Skin epidermis (tissue), 12 donors: ENCODE results near the gene CA10.

Experiments
- H3K27ac ChIP-seq, 21 experiments: fragments of 200-600 bp; sonication (generic) in 11 of 21; one replicate each; pipeline ENCODE4 v1.5.0; 2020; ENCODE audit warnings: mild to moderate bottlenecking in 3 of 21, inconsistent platforms in 2 of 21, moderate library complexity in 2 of 21
- H3K4me3 ChIP-seq, 7 experiments: fragments of 200-600 bp; sonication (generic) in 2 of 7; one replicate each; pipeline ENCODE4 v1.5.0; 2020; ENCODE audit warnings: inconsistent platforms in 2 of 7, mild to moderate bottlenecking in 2 of 7, moderate library complexity in 1 of 7

The CA10 gene

GRCh38 chr17:52158450-52159042, at the start of gene CA10:
TSS of gene CA10 (minus strand) at chr17:52158714.
- Histone ChIP-seq H3K4me3 (no peak within 1 kb of the TSS), H3K27ac (no peak within 1 kb of the TSS)

DNA sequence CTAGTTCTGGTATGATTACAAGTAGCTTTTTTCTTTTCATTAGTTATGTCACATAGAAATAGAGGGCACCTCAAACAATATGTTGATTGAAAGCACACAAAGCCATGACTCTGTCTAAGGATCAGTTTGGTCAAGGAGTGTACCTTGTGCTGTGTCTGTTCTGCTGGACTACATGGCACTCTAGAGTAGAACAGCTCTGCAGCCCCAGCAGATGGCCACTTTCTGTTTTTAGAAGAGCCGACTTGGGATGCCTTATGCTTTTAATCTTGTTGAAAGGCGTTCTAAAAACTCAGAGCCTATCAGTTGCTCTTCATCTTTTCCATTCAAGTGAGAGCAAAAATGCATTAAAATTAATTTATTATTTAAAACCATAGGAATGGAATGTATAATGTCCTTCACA, 49.3 kb upstream of the CA10 start:
- Histone ChIP-seq H3K4me3 (no peak overlapping the region), H3K27ac (no peak overlapping the region)

DNA sequence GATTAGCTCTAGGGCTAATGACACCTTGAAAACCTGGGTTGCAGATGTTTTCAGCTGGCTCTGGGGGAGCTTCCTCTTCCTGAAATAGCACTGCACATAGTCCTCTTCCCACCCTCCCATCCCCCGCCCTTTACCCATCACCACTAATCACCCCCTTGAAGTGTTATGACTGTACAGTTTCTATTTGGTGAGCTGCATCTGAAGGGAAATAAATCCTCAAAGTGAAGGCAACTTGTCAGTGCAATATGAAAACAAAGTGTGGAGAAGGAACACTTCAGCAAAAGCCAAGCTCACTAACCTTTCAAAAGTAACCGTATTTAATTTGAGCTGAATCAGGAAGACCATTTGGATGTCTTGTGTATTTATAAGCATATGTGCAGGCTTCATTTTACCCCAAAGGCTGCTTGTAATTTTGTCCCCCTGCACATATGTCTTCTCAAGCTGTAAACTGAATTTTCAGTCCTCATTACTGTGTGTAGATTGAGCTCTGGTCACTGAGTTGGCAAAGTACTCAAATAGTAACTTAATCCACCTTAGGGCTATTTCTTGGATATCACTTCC, 44.1 kb upstream of the CA10 start:
- Histone ChIP-seq H3K4me3 (no peak overlapping the region), H3K27ac (no peak overlapping the region)

DNA sequence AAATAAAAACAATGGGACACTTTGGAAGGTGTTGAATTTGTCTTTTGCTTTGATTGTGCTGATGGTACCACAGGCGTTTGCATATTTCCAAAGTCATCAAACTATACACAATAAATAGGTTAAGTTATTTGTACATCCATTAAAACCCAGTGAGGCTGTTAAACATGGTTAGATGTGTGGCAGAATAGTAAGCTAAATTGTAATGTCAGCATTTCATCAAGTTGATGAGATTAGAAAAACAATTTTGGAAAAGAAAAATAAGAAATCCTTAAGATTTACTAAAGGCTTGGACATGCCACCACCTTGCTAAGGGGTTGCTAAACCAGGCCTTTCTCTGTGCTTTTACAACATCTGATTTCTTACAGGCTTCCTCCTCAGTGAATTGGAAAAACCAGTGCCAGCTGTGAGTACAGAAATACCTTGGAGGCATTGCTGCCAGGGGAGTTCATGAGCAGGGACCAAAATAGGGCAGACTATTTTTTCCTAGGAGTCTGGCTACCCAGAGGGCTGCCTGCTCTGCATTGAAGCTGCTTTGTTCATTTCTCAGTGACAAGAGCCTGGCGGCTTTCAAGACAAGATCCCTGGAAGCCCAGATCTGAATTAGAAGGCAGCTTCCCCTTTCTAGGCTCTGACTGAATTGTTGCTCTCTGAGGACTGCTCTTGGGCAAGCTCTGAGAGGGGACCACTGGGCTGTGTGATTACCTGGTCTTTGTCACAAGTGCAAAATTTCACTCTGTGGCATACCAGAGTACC, 43.4 kb upstream of the CA10 start:
- Histone ChIP-seq H3K4me3 (no peak overlapping the region), H3K27ac (no peak overlapping the region)

DNA sequence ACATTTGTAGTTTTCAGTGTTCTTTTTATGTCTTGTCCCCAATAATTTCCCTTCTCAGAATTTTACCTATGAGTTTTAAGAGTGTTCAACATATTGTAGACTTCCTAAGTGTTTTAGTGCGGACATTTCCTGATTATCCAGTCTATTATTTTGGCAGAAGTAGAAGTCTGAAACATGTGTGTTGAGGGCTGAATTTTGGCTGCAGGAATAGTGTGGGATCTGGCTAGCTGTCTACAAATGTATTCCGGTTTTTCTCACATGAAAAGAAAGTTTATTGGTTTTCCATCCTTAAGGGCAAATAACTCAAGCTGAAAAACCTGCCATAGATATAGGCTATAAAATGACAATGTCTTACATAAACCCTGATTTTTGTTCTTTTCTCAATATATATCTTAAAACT, 33.0 kb upstream of the CA10 start:
- H3K27ac ChIP-seq: no peak overlapping the region

DNA sequence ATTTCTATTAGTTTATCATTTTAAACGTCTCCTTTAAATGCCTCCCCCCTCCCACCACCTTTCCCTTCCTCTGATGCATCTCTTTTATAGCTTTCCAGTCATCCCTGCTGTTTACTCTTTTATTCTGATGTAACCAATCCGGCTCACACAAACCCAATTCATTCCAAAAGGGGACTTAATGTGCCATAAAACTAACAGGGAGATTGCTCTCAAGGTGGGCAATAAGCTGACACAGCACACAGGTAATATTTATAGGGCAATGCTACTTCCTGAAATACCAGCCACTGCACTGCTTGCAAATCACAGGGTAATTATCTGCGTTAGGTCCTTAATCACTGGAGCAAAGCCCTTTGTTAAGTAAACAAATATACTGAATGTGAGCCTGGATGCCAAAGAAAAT, 23.3 kb upstream of the CA10 start:
- H3K4me3 ChIP-seq: no peak overlapping the region
- no peak overlapping the region for H3K27ac ChIP-seq

More for the DNA sequence above, 33.0 kb upstream of the CA10 start:
- no peak overlapping the region for H3K4me3 ChIP-seq

DNA sequence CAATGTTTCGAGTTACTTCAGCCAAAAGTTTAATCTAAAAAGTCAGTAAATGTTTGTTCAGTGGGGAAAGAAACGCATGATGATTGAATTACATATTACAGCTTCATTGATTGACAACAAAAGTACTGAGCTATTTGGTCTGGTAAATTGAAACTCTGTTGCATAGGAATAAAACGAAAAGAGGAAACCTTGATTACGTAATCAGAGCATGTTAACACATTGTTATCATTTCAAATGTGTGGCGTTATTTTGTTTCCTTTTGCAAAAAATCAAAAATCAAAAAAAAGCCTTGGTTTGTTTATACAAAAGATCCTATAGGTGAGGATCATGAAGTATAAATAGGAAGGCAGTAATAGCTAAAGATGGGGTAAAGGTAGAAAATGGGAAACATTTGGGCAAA, 19.5 kb upstream of the CA10 start:
- H3K27ac ChIP-seq: no peak overlapping the region
- H3K4me3 ChIP-seq: no peak overlapping the region

DNA sequence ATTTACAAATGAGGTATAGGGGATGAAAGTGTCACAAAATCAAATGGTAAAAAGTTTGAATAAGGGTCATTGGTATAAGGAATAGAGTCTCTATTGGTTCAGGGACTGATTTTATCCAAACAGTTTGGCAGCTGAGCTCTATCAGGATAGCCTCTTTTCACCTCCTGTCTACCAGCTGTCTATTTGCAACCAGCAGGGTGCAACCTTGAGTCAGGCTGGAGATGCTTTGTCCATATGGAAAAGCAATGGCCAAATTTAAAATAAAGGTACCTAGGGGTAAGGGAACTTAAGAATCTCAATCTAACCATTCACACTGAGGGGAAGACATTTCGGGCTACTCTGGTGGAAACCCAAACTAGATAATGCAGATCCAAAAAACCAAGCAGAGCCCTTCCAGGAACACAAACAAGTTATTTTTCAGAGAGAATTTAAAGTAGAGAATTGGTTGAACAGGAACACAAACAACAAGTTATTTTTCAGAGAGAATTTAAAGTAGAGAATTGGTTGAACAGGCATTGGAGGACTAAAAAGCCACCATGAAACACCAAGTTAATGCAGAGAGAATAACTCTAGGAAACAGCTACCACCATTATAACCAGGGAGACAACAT, 12.6 kb upstream of the CA10 start:
- H3K4me3 ChIP-seq: no peak overlapping the region
- H3K27ac ChIP-seq: no peak overlapping the region

DNA sequence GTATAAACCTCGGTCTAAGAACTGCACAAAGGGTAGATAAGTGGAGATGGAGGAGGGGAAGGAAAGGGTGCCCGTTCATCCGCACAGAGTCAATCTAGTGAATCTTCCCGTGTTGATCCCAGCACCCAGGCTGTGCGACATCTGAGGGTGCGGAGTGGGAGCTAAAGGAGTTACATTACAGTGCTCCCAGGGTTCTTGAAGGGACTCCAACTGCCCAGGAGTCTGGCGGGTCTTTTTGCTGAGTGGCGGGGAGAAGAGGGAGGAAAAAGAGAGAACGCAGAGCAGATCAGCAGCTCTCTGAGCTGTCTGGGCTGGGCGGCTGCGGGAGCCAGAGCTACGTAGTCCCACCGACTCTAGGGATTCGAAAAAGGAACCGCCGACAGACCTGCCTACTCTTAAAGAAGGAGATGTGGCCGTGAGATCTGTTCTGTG, 1.6 kb upstream of the CA10 start:
- Histone ChIP-seq H3K4me3 (no peak overlapping the region), H3K27ac (no peak overlapping the region)

- Histone ChIP-seq H3K4me3 (no peak overlapping the region), H3K27ac (no peak overlapping the region)
Observed at GRCh38 chr17:52159246-52160135, 977 bp upstream of the CA10 start.

DNA sequence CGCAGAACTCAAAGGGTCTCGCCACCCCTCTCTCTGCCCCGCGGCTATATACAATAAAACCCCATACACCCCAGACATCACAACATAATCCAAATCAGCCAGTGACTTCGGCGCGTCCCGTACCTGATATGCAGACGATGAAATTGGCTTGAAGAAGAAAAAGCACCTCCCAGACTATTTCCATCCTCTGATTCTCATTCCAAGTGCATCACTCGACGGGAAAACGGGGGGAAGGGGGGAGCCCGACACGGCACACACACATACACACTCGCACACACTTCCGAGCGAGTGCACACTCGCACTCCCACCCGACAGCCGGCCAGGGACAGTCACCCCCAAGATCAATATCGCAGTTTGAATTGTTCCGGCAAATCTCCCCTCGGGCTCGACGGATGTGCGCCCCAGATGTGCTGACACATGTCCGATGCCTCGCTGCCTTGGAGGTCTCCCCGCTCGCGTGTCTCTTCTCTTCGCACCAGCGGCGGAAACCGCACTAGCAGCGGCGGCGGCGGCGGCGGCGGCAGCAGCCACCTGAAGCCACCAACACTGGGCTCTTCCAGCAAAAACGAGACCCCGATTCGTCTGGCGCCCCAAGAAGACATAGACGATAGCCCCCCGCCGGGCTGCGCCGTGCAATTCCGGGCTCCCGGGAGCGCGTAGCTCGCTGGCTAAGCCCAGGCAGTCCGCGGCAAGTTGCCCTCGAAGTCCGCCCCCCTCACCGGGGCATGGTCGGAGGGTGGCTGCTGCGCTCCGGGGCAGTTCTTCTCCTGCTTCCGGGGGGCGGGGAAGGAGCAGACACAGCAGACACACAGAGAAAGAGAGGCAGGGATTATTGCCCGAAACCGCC, 688 bp downstream of the CA10 start:
- Histone ChIP-seq H3K4me3 (no peak overlapping the region), H3K27ac (no peak overlapping the region)

DNA sequence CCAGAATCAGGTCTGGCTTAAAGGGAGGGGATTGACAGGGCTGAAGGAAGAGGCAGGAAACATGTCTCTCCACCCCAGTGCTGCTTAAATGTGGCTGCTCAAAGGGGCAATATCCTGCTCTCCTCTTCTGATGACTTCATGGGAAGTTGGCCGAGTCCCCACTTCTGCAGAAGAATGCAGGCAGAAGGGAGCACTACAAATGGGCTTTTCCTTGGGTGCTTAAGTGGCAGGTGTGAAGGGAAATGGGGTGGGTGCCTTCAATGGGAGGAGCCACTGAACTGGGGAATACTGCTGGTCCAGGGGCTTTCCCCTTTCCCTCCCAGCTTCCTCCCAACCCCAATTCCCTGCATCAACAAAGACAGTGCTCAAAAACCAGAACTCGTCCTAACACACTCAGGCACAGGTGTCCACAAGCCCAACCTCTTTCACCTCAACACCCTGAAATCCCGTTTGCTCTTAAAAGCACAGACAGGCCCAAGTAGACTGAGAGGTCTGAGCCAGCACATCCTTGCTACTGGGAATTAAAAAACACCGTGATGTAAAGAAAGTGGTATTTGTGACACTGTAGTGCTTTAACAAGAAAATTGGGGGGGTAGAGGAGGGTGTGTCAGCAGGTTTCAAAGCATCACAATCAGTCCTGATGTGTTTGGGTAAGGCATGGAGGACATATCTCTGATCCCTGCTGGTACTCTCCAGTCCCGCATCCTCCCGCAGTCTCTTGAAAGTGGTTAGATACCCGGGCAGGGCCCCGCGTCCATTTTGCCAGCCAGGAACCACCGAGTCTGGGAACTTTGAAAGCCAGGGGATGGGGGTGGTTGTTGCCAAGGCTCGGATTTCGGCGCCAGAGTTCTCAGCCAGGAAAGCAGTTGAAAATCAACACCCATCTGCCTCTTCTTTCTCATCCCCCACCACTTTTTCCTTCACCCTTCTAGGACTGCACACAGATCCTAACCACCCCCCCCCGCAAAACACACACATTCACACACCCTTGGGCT, 1.6 kb downstream of the CA10 start:
- Histone ChIP-seq H3K27ac (no peak overlapping the region), H3K4me3 (no peak overlapping the region)

GRCh38 chr17:52155301-52155700, 3.2 kb downstream of the CA10 start:
- Histone ChIP-seq H3K27ac (no peak overlapping the region), H3K4me3 (no peak overlapping the region)

GRCh38 chr17:52154466-52154865, 4.0 kb downstream of the CA10 start:
- H3K27ac ChIP-seq: no peak overlapping the region
- no peak overlapping the region for H3K4me3 ChIP-seq

DNA sequence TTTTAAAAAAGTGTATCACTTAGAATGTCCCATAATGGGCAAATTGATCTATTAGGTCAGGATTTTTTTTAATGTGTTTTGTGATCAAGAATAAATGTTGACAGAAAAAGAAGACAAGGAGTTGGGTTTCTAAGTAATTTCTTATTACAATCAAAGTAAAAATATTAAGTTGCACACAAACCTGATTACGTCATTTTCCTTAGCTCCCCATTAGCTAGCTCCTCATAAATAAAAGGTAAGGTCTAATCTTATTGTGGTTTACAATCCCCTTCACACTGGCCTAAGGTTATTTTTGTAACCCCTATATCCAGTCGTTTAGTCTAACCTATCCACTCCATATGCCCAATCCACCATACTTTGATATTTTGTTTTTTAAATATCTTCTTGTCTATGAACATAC, 7.6 kb downstream of the CA10 start:
- no peak overlapping the region for H3K27ac ChIP-seq
- H3K4me3 ChIP-seq: no peak overlapping the region

GRCh38 chr17:52149626-52150025, 8.9 kb downstream of the CA10 start:
- no peak overlapping the region for H3K27ac ChIP-seq

GRCh38 chr17:52148969-52149351, 9.6 kb downstream of the CA10 start:
- H3K4me3 ChIP-seq: no peak overlapping the region

More at GRCh38 chr17:52149626-52150025, 8.9 kb downstream of the CA10 start:
- H3K4me3 ChIP-seq: no peak overlapping the region

More at GRCh38 chr17:52148969-52149351, 9.6 kb downstream of the CA10 start:
- H3K27ac ChIP-seq: no peak overlapping the region
